OCI-LY7 (cell line): ENCODE measurements around the gene SLC22A12.

Experiments used
- EZH2phosphoT487 ChIP-seq: fragments of 200-600 bp; sonication (generic); IDR thresholded peaks from 2 replicates; pipeline ENCODE4 v1.6.1; 2018; ENCODE audit warnings: low read depth, borderline replicate concordance, mild to moderate bottlenecking, mixed run types, antibody characterized with exemption, low read length, moderate library complexity, mixed read lengths
- TF ChIP-seq, protein P1 (sequence below): fragments of 200-600 bp; sonication (generic); conservative IDR thresholded peaks from 2 replicates; pipeline ENCODE4 v1.5.1; 2014; ENCODE audit warnings: mild to moderate bottlenecking, antibody characterized with exemption, low read length, moderate library complexity, mixed read lengths

DNA sequence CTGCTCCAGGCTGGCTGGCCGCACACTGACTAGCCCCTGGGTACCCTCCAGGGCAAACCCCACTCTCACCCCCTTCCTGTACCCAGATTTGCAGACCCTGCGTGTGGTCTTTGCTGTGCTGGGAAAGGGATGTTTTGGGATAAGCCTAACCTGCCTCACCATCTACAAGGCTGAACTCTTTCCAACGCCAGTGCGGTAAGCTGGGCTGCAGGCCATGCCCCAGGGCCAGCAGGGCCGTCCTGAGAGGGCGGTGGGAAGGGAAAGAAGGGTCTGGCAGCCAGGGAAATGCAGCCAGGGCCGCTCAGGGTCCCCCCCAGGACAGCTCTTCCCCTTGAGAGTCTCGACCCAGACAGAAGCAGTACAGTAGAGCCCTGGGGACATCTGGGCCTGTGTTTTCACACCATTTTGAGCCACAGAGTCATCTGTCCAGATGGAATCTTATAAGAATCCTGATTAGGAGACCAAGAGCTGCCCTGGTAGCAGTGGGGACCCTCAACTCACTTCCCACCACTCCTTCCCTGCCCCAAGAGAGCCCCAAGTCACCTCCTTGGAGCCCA, 22.4 kb upstream of the SLC22A12 start:
- TF ChIP-seq, protein P1, sequence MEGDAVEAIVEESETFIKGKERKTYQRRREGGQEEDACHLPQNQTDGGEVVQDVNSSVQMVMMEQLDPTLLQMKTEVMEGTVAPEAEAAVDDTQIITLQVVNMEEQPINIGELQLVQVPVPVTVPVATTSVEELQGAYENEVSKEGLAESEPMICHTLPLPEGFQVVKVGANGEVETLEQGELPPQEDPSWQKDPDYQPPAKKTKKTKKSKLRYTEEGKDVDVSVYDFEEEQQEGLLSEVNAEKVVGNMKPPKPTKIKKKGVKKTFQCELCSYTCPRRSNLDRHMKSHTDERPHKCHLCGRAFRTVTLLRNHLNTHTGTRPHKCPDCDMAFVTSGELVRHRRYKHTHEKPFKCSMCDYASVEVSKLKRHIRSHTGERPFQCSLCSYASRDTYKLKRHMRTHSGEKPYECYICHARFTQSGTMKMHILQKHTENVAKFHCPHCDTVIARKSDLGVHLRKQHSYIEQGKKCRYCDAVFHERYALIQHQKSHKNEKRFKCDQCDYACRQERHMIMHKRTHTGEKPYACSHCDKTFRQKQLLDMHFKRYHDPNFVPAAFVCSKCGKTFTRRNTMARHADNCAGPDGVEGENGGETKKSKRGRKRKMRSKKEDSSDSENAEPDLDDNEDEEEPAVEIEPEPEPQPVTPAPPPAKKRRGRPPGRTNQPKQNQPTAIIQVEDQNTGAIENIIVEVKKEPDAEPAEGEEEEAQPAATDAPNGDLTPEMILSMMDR = no peak
- TF ChIP-seq EZH2phosphoT487 = no peak
